Heart left ventricle (tissue), 11 donors: Measurements from ENCODE around the gene PER2. TPM values are rescaled to one million over a fixed set of nuclear protein-coding genes. Genes with fewer than 3 reads are reported as not detected.

Experiments
- polyA plus RNA-seq, 2 donors: library from polyadenylated mRNA; stranded (reverse); fragments of 200-250 nt; gene quantifications; one replicate each; pipeline ENCODE4 v1.2.3, GENCODE V29; 2013
- total RNA-seq, 9 donors: library from RNA; depleted of rRNA in 2 of 9; stranded (reverse); fragments of >200 nt in 2 of 9; fragmentation: NEBNext Ultra II Directional in 3 of 9; extraction: Animal tissue kit (Norgen Biotek cat#: 25700) in 3 of 9; gene quantifications; one replicate each; pipeline versions ENCODE4 v1.1.0 to v1.2.4, GENCODE V29; 2016 to 2023
- donor health status: ischemic (EF 13 %, LVEDD 7.1; RV severe dilation, severe dysfunction).
- donor health status: healthy with polysubstance abuse.
- donor health status: DM: no; HTN: yes; CAD: no.
- donor health status: DM: no; HTN: no; CAD: no.
- donor health status: ischemic (EF 25% LVEDD 5.7; RV mildly dilated, moderate dysfunction).
- donor health status: healthy.
- donor health status: DM: yes; HTN: yes; CAD: no.
- donor health status: PGD.
- donor health status: nonischemic (EF 23%, LVEDD 6.1; RV moderate dilation, normal function).

PER2 gene
- total and polyA plus RNA-seq, 11 donors = 1.6 to 17.1 (median 4.2) TPM

Other genes starting within 250 kb of the PER2 start
- 10 to 100 TPM in 6 of 9 donors, 1 to 10 TPM in 3; 8.1 to 14.3 (median 10.6) TPM for gene SCLY, start 227.6 kb downstream of the PER2 start, total RNA-seq
- gene SCLY, start 227.6 kb downstream of the PER2 start, polyA plus RNA-seq = 10 to 100 TPM in 1 of 2 donors, 1 to 10 TPM in 1; 6.9 to 21.2 TPM
- 1 to 10 TPM in 1 of 9 donors, under 1 TPM in 7, not detected in 1; 0.05 to 1.2 (median 0.23) TPM for gene ESPNL, start 188.3 kb downstream of the PER2 start, total RNA-seq
- gene ESPNL, start 188.3 kb downstream of the PER2 start, polyA plus RNA-seq = under 1 TPM in 1 of 2 donors, not detected in 1; 0.27 TPM
- 10 to 100 TPM; 19.8 to 43.7 (median 23.2) TPM for gene KLHL30, start 149.9 kb downstream of the PER2 start, total RNA-seq
- 10 to 100 TPM in 1 of 2 donors, 1 to 10 TPM in 1; 5.1 to 10.7 TPM for gene KLHL30, start 149.9 kb downstream of the PER2 start, polyA plus RNA-seq
- 1 to 10 TPM in 1 of 9 donors, under 1 TPM in 5, not detected in 3; 0.23 to 1.8 (median 0.65) TPM for gene ERFE, start 129.6 kb downstream of the PER2 start, total RNA-seq
- gene ERFE, start 129.6 kb downstream of the PER2 start, polyA plus RNA-seq = under 1 TPM; 0.08 to 0.36 TPM
- 10 to 100 TPM; 12.4 to 27.7 (median 23.4) TPM for gene ILKAP, start 84.9 kb downstream of the PER2 start, total RNA-seq
- gene ILKAP, start 84.9 kb downstream of the PER2 start, polyA plus RNA-seq = 10 to 100 TPM; 33.7 to 41.7 TPM
- gene HES6, start 48.6 kb downstream of the PER2 start, total RNA-seq = 1 to 10 TPM in 8 of 9 donors, under 1 TPM in 1; 0.45 to 5.9 (median 2.5) TPM
- gene HES6, start 48.6 kb downstream of the PER2 start, polyA plus RNA-seq = 1 to 10 TPM; 3.7 to 9.1 TPM
- 10 to 100 TPM in 7 of 9 donors, 1 to 10 TPM in 2; 3.8 to 20.3 (median 13.8) TPM for gene TRAF3IP1, start 31.9 kb upstream of the PER2 start, total RNA-seq
- gene TRAF3IP1, start 31.9 kb upstream of the PER2 start, polyA plus RNA-seq = 1 to 10 TPM; 6.3 to 7.8 TPM
- 10 to 100 TPM; 32.9 to 53.4 (median 46.7) TPM for gene ASB1, start 138.3 kb upstream of the PER2 start, total RNA-seq
- 10 to 100 TPM; 31.8 to 57.5 TPM for gene ASB1, start 138.3 kb upstream of the PER2 start, polyA plus RNA-seq